Measurements from ENCODE around the gene C22orf31. TPM values are rescaled to one million over a fixed set of nuclear protein-coding genes. Genes with fewer than 3 reads are reported as not detected.

The C22orf31 gene
- total and polyA plus RNA-seq, 2 donors (not counting 3 experiments of a cell fraction or from before 2014, with no cell fraction given): not detected

DNA sequence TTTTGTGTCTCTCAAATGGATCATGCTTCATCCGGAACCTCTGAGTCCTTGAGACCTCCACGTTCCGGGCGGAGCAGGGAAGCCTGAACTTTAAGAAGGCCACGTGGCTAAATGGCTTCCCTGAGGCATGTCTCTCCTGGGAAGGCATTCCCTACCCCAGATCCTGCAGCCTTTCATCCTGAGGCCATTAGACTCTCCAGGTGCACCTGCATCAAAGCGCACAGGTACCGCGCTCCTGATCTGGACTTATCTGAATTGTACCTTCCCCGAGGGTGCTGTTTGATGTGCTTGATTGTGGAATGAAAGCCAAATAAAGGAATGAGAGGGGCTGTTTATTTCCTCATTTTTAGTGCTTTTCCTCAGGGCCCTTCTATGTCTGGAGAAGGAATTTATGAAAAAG lies 22.5 kb downstream of the C22orf31 start:
- no peaks in the 10 kb centered on the region for H4K20me1 ChIP-seq (replicated peaks; ENCODE audit: control insufficient read depth, extremely low read depth, insufficient read depth, low read length)
- H3K79me2 ChIP-seq (ENCODE audit: control insufficient read depth, insufficient read depth, low read length): no peaks in the 10 kb centered on the region
- TF ChIP-seq EZH2 (IDR thresholded peaks at IDR 0.05; ENCODE audit: borderline replicate concordance, low read depth, low read length, severe bottlenecking) (no peak), POLR2A (IDR thresholded peaks at IDR 0.05; ENCODE audit: low read depth, low read length) (no peak), FOS (IDR thresholded peaks at IDR 0.05; ENCODE audit: borderline replicate concordance, insufficient read depth, low read length) (no peak), JUN (IDR thresholded peaks at IDR 0.05; ENCODE audit: borderline replicate concordance, insufficient read depth, insufficient read length, low read depth) (no peak), GATA2 (IDR thresholded peaks at IDR 0.05; ENCODE audit: insufficient read depth, insufficient read length, low read depth, low read length) (no peak), MYC (IDR thresholded peaks at IDR 0.05; ENCODE audit: low read depth, low read length) (no peak), CTCF (IDR thresholded peaks at IDR 0.05; ENCODE audit: extremely low read depth in 1 of 2, insufficient read depth in 1 of 2, low read depth in 1 of 2, low read length in 2 of 2) (no peak), POLR2AphosphoS5 (IDR thresholded peaks at IDR 0.05; ENCODE audit: insufficient read depth, low read depth, low read length) (no peak)
- TF ChIP-seq, protein P1, sequence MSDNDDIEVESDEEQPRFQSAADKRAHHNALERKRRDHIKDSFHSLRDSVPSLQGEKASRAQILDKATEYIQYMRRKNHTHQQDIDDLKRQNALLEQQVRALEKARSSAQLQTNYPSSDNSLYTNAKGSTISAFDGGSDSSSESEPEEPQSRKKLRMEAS (IDR thresholded peaks at IDR 0.05; ENCODE audit: insufficient read depth, insufficient read length): no peak
- H3K36me3 ChIP-seq (ENCODE audit: control insufficient read depth in 2 of 2, extremely low read depth in 1 of 2, insufficient read depth in 2 of 2, low read length in 2 of 2): no peaks in the 10 kb centered on the region
- no peaks in the 10 kb centered on the region for H3K9me1 ChIP-seq (replicated peaks; ENCODE audit: control insufficient read depth, extremely low read depth, insufficient read depth, low read length)
- H3K9ac ChIP-seq (replicated peaks; ENCODE audit: extremely low read depth, insufficient read depth, low read length): no peak overlapping the region
- DNase-seq (ENCODE audit: low read depth, low spot score) (no peak), FAIRE-seq (no peak)
- no peak overlapping the region for H3K27ac ChIP-seq (ENCODE audit: insufficient read depth, low read depth, low read length)
- H3K27me3 ChIP-seq (ENCODE audit: control insufficient read depth in 2 of 2, insufficient read depth in 2 of 2, low read length in 2 of 2): no peaks in the 10 kb centered on the region
- no TSS peak for BruUV-seq (replicated peaks)
- no peaks in the 10 kb centered on the region for H3K9me3 ChIP-seq (replicated peaks; ENCODE audit: control insufficient read depth, insufficient read depth, low read length)
- dilution Hi-C loops (cut with MboI; ENCODE audit: extremely low pct_ligation_motif_present, low sequenced_read_pairs): no loop called here
- peaks cover 21% of the 10 kb centered on the region for H3K4me1 ChIP-seq (ENCODE audit: control insufficient read depth, extremely low read depth, insufficient read depth, low read length)
- POLR2A ChIA-PET: no interaction called here
- CTCF ChIA-PET: interaction anchor here (0.7 to 10.2 kb wide), 10 partner anchors 8 to 439 kb away, joined by 3 to 256 read pairs (median 31); partner anchors contain the start of gene ZNRF3
- intact Hi-C loops (cut with micrococcal nuclease): no loop called here
- no peak overlapping the region for H3K4me2 ChIP-seq (ENCODE audit: insufficient read depth, low read length)
- no peak overlapping the region for H3K4me3 ChIP-seq (replicated peaks in 1 of 3; ENCODE audit: insufficient read depth in 1 of 3, low read depth in 1 of 3, low read length in 3 of 3)
- no peak overlapping the region for H2AFZ ChIP-seq (ENCODE audit: low read depth, low read length)
